Measurements from ENCODE around the gene RXFP3.
"Not testable (repeated sequence)": the region's sequence is repeated elsewhere in the genome, so short reads cannot be mapped to it uniquely, and the experiment has no call there.

Gene RXFP3

DNA sequence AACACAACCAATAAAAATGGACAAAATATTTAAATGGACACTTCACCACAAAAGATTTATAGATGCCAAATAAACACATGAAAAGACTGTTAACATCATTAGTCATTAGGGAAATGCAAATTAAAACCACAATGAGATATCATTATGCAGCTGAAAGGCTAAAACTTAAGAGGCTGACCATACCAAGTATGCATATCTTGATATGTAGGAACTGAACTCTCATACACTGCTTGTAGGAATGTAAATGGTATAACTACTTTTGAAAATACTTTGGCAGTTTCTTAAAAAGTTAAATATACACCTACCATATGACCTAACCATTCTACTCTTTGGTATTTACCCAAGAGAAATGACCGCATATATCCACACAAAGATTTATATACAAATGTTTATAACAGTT is 30.8 kb upstream of the RXFP3 start:
- Histone ChIP-seq H3K9ac (ENCODE audit: low read depth, low read length, poor library complexity, severe bottlenecking) (no peak overlapping the region), H3F3A (ENCODE audit: low read depth) (no peaks in the 10 kb centered on the region), H3K79me2 (ENCODE audit: insufficient read depth, low read length) (no peaks in the 10 kb centered on the region)

DNA sequence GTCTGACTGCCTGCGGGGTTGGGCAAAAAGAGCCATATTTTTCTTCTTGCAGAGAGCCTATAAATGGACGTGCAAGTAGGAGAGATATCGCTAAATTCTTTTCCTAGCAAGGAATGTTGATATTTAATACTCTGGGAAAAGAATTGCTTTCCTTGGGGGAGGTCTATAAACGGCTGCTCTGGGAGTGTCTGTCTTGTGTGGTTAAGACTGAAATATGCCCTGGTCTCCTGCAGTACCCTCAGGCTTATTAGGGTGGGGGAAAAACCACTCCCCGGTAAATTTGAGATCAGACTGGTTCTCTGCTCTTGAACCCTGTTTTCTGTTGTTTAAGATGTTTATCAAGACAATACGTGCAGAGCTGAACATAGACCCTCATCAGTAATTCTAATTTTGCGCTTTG is 29.9 kb upstream of the RXFP3 start:
- H4K20me1 ChIP-seq (ENCODE audit: insufficient read depth, low read length, poor library complexity, severe bottlenecking); H3K4me2 ChIP-seq (ENCODE audit: low read depth, low read length, poor library complexity, severe bottlenecking); H3K9ac ChIP-seq (ENCODE audit: low read depth, low read length, poor library complexity, severe bottlenecking); H2AFZ ChIP-seq (ENCODE audit: low read length); H3K36me3 ChIP-seq (ENCODE audit: insufficient read depth, low read length); H3K9me2 ChIP-seq (replicated peaks; ENCODE audit: low read depth, low read length); H3F3A ChIP-seq (ENCODE audit: low read depth); H3K79me2 ChIP-seq (ENCODE audit: insufficient read depth, low read length); H3K4me1 ChIP-seq (ENCODE audit: insufficient read depth, low read length, poor library complexity, severe bottlenecking); H3K4me3 ChIP-seq (ENCODE audit: low read length, poor library complexity, severe bottlenecking): not testable (repeated sequence)
- peaks cover 13% of the 10 kb centered on the region for H3K9me3 ChIP-seq (ENCODE audit: insufficient read depth, low read depth, low read length)
- peaks cover 11% of the 10 kb centered on the region for H3K27me3 ChIP-seq (ENCODE audit: insufficient read depth, low read length, poor library complexity, severe bottlenecking)

More for the DNA sequence above, 30.8 kb upstream of the RXFP3 start:
- H3K9me3 ChIP-seq (ENCODE audit: insufficient read depth, low read depth, low read length), result peaks cover 13% of the 10 kb centered on the region
- no peak for TF ChIP-seq EZH2phosphoT487 (IDR thresholded peaks at IDR 0.05; ENCODE audit: borderline replicate concordance)
- TF ChIP-seq, protein P1, sequence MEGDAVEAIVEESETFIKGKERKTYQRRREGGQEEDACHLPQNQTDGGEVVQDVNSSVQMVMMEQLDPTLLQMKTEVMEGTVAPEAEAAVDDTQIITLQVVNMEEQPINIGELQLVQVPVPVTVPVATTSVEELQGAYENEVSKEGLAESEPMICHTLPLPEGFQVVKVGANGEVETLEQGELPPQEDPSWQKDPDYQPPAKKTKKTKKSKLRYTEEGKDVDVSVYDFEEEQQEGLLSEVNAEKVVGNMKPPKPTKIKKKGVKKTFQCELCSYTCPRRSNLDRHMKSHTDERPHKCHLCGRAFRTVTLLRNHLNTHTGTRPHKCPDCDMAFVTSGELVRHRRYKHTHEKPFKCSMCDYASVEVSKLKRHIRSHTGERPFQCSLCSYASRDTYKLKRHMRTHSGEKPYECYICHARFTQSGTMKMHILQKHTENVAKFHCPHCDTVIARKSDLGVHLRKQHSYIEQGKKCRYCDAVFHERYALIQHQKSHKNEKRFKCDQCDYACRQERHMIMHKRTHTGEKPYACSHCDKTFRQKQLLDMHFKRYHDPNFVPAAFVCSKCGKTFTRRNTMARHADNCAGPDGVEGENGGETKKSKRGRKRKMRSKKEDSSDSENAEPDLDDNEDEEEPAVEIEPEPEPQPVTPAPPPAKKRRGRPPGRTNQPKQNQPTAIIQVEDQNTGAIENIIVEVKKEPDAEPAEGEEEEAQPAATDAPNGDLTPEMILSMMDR (conservative IDR thresholded peaks at IDR 0.05; ENCODE audit: low read length), result no peak
- no peaks in the 10 kb centered on the region for H3K9me2 ChIP-seq (replicated peaks; ENCODE audit: low read depth, low read length)
- H3K4me3 ChIP-seq (ENCODE audit: low read length, poor library complexity, severe bottlenecking), result no peak overlapping the region
- H4K20me1 ChIP-seq (ENCODE audit: insufficient read depth, low read length, poor library complexity, severe bottlenecking), result no peaks in the 10 kb centered on the region
- H3K36me3 ChIP-seq (ENCODE audit: insufficient read depth, low read length), result no peaks in the 10 kb centered on the region
- no peaks in the 10 kb centered on the region for H3K4me1 ChIP-seq (ENCODE audit: insufficient read depth, low read length, poor library complexity, severe bottlenecking)
- H2AFZ ChIP-seq (ENCODE audit: low read length), result no peak overlapping the region
- H3K27me3 ChIP-seq (ENCODE audit: insufficient read depth, low read length, poor library complexity, severe bottlenecking), result peaks cover 11% of the 10 kb centered on the region
- H3K4me2 ChIP-seq (ENCODE audit: low read depth, low read length, poor library complexity, severe bottlenecking), result no peak overlapping the region

DNA sequence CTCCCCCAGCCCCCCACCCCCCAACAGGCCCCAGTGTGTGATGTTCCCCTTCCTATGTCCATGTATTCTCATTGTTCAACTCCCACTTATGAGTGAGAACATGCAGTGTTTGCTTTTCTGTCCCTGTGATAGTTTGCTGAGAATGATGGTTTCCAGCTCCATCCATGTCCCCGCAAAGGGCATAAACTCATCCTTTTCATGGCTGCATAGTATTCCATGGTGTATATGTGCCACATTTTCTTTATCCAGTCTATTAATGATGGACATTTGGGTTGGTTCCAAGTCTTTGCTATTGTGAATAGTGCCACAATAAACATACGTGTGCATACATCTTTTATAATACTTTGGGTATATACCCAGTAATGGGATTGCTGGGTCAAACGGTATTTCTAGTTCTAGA is 21.3 kb upstream of the RXFP3 start:
- not testable (repeated sequence) for H3F3A ChIP-seq (ENCODE audit: low read depth); H3K79me2 ChIP-seq (ENCODE audit: insufficient read depth, low read length); H4K20me1 ChIP-seq (ENCODE audit: insufficient read depth, low read length, poor library complexity, severe bottlenecking); H3K9ac ChIP-seq (ENCODE audit: low read depth, low read length, poor library complexity, severe bottlenecking); H3K9me3 ChIP-seq (ENCODE audit: insufficient read depth, low read depth, low read length); H3K4me1 ChIP-seq (ENCODE audit: insufficient read depth, low read length, poor library complexity, severe bottlenecking); H3K9me2 ChIP-seq (replicated peaks; ENCODE audit: low read depth, low read length); H3K4me2 ChIP-seq (ENCODE audit: low read depth, low read length, poor library complexity, severe bottlenecking); H2AFZ ChIP-seq (ENCODE audit: low read length); H3K27me3 ChIP-seq (ENCODE audit: insufficient read depth, low read length, poor library complexity, severe bottlenecking); H3K4me3 ChIP-seq (ENCODE audit: low read length, poor library complexity, severe bottlenecking); H3K36me3 ChIP-seq (ENCODE audit: insufficient read depth, low read length)

DNA sequence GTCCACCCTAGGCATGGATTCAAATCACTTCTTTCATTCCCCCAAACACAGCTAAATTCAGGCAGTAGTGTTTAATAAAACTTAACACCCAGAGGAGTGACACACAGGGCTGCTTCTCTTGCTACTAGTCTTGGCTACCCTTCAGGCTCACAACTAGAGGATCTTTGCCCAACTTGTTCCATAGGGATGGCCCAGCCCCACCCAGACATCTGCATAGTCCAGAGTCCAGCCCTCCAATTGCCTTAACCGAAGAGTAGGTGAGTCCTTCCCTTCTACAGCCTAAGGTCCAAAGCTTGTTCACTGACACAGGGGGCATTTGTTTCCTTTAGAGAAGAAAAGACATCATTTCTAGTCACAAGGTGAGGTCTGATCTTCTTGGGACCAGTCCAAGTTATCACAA is 15.2 kb upstream of the RXFP3 start:
- no peaks in the 10 kb centered on the region for H3F3A ChIP-seq (ENCODE audit: low read depth)
- H3K27me3 ChIP-seq (ENCODE audit: insufficient read depth, low read length, poor library complexity, severe bottlenecking), result no peaks in the 10 kb centered on the region
- no peaks in the 10 kb centered on the region for H3K4me1 ChIP-seq (ENCODE audit: insufficient read depth, low read length, poor library complexity, severe bottlenecking)
- no peak overlapping the region for H3K9ac ChIP-seq (ENCODE audit: low read depth, low read length, poor library complexity, severe bottlenecking)
- no peaks in the 10 kb centered on the region for H3K9me2 ChIP-seq (replicated peaks; ENCODE audit: low read depth, low read length)
- no peak overlapping the region for H3K4me2 ChIP-seq (ENCODE audit: low read depth, low read length, poor library complexity, severe bottlenecking)
- H3K79me2 ChIP-seq (ENCODE audit: insufficient read depth, low read length), result no peaks in the 10 kb centered on the region
- H3K9me3 ChIP-seq (ENCODE audit: insufficient read depth, low read depth, low read length), result no peaks in the 10 kb centered on the region
- H2AFZ ChIP-seq (ENCODE audit: low read length), result no peak overlapping the region
- no peak overlapping the region for H3K4me3 ChIP-seq (ENCODE audit: low read length, poor library complexity, severe bottlenecking)
- no peaks in the 10 kb centered on the region for H3K36me3 ChIP-seq (ENCODE audit: insufficient read depth, low read length)
- TF ChIP-seq, protein P1 (conservative IDR thresholded peaks at IDR 0.05; ENCODE audit: low read length), result no peak
- no peak for TF ChIP-seq EZH2phosphoT487 (IDR thresholded peaks at IDR 0.05; ENCODE audit: borderline replicate concordance)
- no peaks in the 10 kb centered on the region for H4K20me1 ChIP-seq (ENCODE audit: insufficient read depth, low read length, poor library complexity, severe bottlenecking)

Data from Loucy (cell line).